Loucy (cell line): ENCODE results near the gene FICD.

Experiments
- H2AFZ ChIP-seq: fragments of 200-600 bp; sonication (generic); 2 replicates; pipeline ENCODE4 v1.6.0; 2016; ENCODE audit warnings: antibody characterized with exemption, mild to moderate bottlenecking, low read length, moderate library complexity
- H3F3A ChIP-seq: fragments of 200-600 bp; 2 replicates; pipeline ENCODE4 v1.6.0; 2016; ENCODE audit warnings: antibody characterized with exemption, low read depth, mild to moderate bottlenecking
- H3K27me3 ChIP-seq: fragments of 200-600 bp; sonication (generic); 2 replicates; pipeline ENCODE4 v1.6.1; 2014; ENCODE audit warnings: low read length, mild to moderate bottlenecking; ENCODE audit not compliant: insufficient read depth, poor library complexity, severe bottlenecking
- H3K36me3 ChIP-seq: fragments of 200-600 bp; sonication (generic); 2 replicates; pipeline ENCODE4 v1.6.1; 2016; ENCODE audit warnings: low read length; ENCODE audit not compliant: insufficient read depth
- H3K4me1 ChIP-seq: fragments of 200-600 bp; sonication (generic); 2 replicates; pipeline ENCODE4 v1.5.1; 2014; ENCODE audit warnings: low read length, mild to moderate bottlenecking; ENCODE audit not compliant: insufficient read depth, poor library complexity, severe bottlenecking
- H3K4me2 ChIP-seq: fragments of 200-600 bp; sonication (generic); 2 replicates; pipeline ENCODE4 v1.6.0; 2014; ENCODE audit warnings: antibody characterized with exemption, low read length, low read depth, mild to moderate bottlenecking; ENCODE audit not compliant: poor library complexity, severe bottlenecking
- H3K4me3 ChIP-seq: fragments of 200-600 bp; sonication (generic); 2 replicates; pipeline ENCODE4 v1.5.1; 2014; ENCODE audit warnings: low read length, mild to moderate bottlenecking, mixed read lengths; ENCODE audit not compliant: poor library complexity, severe bottlenecking
- H3K79me2 ChIP-seq: fragments of 200-600 bp; sonication (generic); 2 replicates; pipeline ENCODE4 v1.6.1; 2014; ENCODE audit warnings: low read length; ENCODE audit not compliant: insufficient read depth
- H3K9ac ChIP-seq: fragments of 200-600 bp; sonication (generic); 2 replicates; pipeline ENCODE4 v1.6.0; 2014; ENCODE audit warnings: mild to moderate bottlenecking, low read depth, low read length, moderate library complexity; ENCODE audit not compliant: poor library complexity, severe bottlenecking
- H3K9me2 ChIP-seq: fragments of 200-600 bp; sonication (generic); replicated peaks from 2 replicates; pipeline ENCODE4 v1.6.1; 2016; ENCODE audit warnings: low read depth, low read length, mixed read lengths
- H3K9me3 ChIP-seq: fragments of 200-600 bp; sonication (generic); 2 replicates; pipeline ENCODE4 v1.6.1; 2014; ENCODE audit warnings: mild to moderate bottlenecking, antibody characterized with exemption, low read length, low read depth; ENCODE audit not compliant: insufficient read depth
- H4K20me1 ChIP-seq: fragments of 200-600 bp; sonication (generic); 2 replicates; pipeline ENCODE4 v1.6.0; 2014; ENCODE audit warnings: antibody characterized with exemption, low read length, mild to moderate bottlenecking; ENCODE audit not compliant: insufficient read depth, poor library complexity, severe bottlenecking
- EZH2phosphoT487 ChIP-seq: fragments of 200-600 bp; IDR thresholded peaks from 2 replicates; pipeline ENCODE4 v1.6.1; 2018; ENCODE audit warnings: antibody characterized with exemption, mild to moderate bottlenecking, moderate library complexity, borderline replicate concordance
- TF ChIP-seq, protein P1 (sequence below): fragments of 200-600 bp; sonication (generic); conservative IDR thresholded peaks from 2 replicates; pipeline ENCODE4 v1.5.1; 2014; ENCODE audit warnings: mild to moderate bottlenecking, antibody characterized with exemption, low read length

The FICD gene

DNA sequence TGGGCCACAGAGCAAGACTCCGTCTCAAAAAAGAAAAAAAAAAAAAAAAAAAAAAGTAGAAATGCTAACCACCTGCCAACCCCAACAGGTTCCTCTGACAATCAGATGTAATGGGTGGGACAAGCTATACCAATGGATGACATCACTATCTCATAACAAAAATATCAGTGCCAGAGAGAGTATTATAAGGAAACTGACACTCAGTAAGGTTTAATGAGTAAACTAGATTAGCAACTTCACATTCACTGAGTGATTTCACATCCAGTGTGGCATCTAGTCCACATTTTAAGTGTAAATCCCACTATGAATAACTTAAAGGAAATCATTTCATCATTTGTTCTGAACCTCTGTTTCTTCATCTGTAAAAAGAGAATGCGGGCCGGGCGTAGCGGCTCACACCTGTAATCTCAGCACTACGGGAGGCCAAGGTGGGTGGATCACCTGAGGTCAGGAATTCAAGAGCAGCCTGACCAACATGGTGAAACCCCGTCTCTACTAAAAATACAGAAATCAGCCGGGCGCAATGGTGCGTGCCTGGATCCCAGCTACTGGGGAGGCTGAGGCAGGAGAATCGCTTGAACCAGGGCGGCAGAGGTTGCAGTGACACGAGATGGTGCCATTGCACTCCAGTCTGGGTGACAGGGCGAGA is 44.1 kb downstream of the FICD start:
- peaks cover 2% of the 10 kb centered on the region for H3F3A ChIP-seq
- peak overlapping the region; percentile 100 for H3K4me2 ChIP-seq
- H3K4me3 ChIP-seq: peak overlapping the region; percentile 85
- H2AFZ ChIP-seq: no peak overlapping the region
- TF ChIP-seq, protein P1, sequence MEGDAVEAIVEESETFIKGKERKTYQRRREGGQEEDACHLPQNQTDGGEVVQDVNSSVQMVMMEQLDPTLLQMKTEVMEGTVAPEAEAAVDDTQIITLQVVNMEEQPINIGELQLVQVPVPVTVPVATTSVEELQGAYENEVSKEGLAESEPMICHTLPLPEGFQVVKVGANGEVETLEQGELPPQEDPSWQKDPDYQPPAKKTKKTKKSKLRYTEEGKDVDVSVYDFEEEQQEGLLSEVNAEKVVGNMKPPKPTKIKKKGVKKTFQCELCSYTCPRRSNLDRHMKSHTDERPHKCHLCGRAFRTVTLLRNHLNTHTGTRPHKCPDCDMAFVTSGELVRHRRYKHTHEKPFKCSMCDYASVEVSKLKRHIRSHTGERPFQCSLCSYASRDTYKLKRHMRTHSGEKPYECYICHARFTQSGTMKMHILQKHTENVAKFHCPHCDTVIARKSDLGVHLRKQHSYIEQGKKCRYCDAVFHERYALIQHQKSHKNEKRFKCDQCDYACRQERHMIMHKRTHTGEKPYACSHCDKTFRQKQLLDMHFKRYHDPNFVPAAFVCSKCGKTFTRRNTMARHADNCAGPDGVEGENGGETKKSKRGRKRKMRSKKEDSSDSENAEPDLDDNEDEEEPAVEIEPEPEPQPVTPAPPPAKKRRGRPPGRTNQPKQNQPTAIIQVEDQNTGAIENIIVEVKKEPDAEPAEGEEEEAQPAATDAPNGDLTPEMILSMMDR: no peak
- TF ChIP-seq EZH2phosphoT487: no peak
- H3K9me2 ChIP-seq: no peaks in the 10 kb centered on the region
- peak overlapping the region; percentile 97 for H3K9ac ChIP-seq
- peaks cover 53% of the 10 kb centered on the region for H3K4me1 ChIP-seq
- H3K36me3 ChIP-seq: no peaks in the 10 kb centered on the region
- peaks cover 4% of the 10 kb centered on the region for H3K27me3 ChIP-seq
- H4K20me1 ChIP-seq: peaks cover 61% of the 10 kb centered on the region
- H3K9me3 ChIP-seq: no peaks in the 10 kb centered on the region
- H3K79me2 ChIP-seq: peaks cover 82% of the 10 kb centered on the region

DNA sequence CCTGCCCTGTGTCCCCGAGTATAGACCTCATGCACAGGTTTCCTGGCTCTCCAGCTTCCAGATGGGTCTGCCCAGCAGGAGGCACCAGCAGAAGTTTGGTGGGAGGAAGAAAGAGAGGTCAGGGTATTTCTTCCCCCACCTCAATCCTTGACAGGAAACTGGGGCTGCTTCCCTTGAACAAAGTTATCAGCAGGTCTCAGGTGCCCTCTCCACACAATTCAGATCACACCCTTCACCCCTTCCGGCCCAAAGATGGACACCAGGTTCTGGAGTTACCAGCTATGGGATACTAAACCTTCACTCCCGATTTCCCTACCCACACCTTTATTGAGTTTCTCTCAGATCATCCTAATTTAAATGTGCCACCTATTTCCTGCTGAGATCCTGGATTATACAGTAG is 44.7 kb downstream of the FICD start:
- H4K20me1 ChIP-seq: peaks cover 56% of the 10 kb centered on the region
- H2AFZ ChIP-seq: no peak overlapping the region
- H3F3A ChIP-seq: peaks cover 7% of the 10 kb centered on the region
- H3K4me1 ChIP-seq: peaks cover 60% of the 10 kb centered on the region
- peak overlapping the region; percentile 100 for H3K4me2 ChIP-seq
- H3K79me2 ChIP-seq: peaks cover 79% of the 10 kb centered on the region
- no peaks in the 10 kb centered on the region for H3K36me3 ChIP-seq
- TF ChIP-seq, protein P1: no peak; the same call in 1 of the 2 replicates
- no peak for TF ChIP-seq EZH2phosphoT487
- peaks cover 4% of the 10 kb centered on the region for H3K27me3 ChIP-seq
- H3K9me3 ChIP-seq: no peaks in the 10 kb centered on the region
- peak overlapping the region; percentile 85 for H3K4me3 ChIP-seq
- H3K9ac ChIP-seq: peak overlapping the region; percentile 97
- H3K9me2 ChIP-seq: no peaks in the 10 kb centered on the region

DNA sequence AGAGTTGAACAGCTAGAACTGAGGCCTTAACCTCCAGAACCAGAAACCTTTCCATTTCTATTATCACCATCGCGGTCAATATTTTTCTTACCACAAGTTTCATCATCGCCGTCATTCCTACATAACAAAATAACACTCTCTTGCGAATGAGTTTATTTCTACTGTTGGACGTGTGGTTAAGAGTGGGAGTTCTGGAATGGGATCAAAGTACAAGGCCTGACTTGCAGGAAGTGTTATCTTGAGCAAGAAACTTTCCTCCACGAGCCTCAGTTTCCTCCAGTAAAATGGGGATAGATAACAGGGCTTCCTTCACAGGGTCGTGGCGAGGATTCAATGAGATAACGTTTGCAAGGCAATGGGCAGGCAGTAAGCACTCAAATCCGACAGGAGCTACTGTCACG is 45.2 kb downstream of the FICD start:
- H2AFZ ChIP-seq: no peak overlapping the region
- H3K9me2 ChIP-seq: no peaks in the 10 kb centered on the region
- no peaks in the 10 kb centered on the region for H3K36me3 ChIP-seq
- H3K4me1 ChIP-seq: peaks cover 61% of the 10 kb centered on the region
- H3K9me3 ChIP-seq: no peaks in the 10 kb centered on the region
- H4K20me1 ChIP-seq: peaks cover 55% of the 10 kb centered on the region
- H3K79me2 ChIP-seq: peaks cover 73% of the 10 kb centered on the region
- H3K4me3 ChIP-seq: peak overlapping the region; percentile 85
- H3K9ac ChIP-seq: peak overlapping the region; percentile 97
- TF ChIP-seq, protein P1: no peak
- no peak for TF ChIP-seq EZH2phosphoT487
- H3K4me2 ChIP-seq: peak overlapping the region; percentile 100
- H3K27me3 ChIP-seq: peaks cover 4% of the 10 kb centered on the region
- peaks cover 11% of the 10 kb centered on the region for H3F3A ChIP-seq
